Activated CD4-positive, alpha-beta T cell treated with anti-CD3 and anti-CD28 coated beads, Interleukin-2, amount 10 ng/mL, durations not matched to agents 24 days and 14 days (primary cell): Measurements from ENCODE around the gene ABCA1. TPM values are rescaled to one million over a fixed set of nuclear protein-coding genes. Genes with fewer than 3 reads are reported as not detected.

Source experiments
- DNase-seq: peaks from one replicate; pipeline ENCODE4 v3.0.0; 2022
- H3K27ac Mint-ChIP-seq: one replicate; pipeline ENCODE4 v1.8.0; 2022; ENCODE audit warnings: mild to moderate bottlenecking, mixed read lengths
- H3K27me3 Mint-ChIP-seq: one replicate; pipeline ENCODE4 v1.8.0; 2022; ENCODE audit warnings: mixed read lengths
- H3K36me3 Mint-ChIP-seq: one replicate; pipeline ENCODE4 v1.8.0; 2022; ENCODE audit warnings: low read depth, mild to moderate bottlenecking, mixed read lengths
- H3K4me1 Mint-ChIP-seq: one replicate; pipeline ENCODE4 v1.8.0; 2021; ENCODE audit warnings: mixed read lengths
- H3K4me3 Mint-ChIP-seq: one replicate; pipeline ENCODE4 v1.8.0; 2022; ENCODE audit warnings: mild to moderate bottlenecking, moderate library complexity, mixed read lengths
- H3K9me3 Mint-ChIP-seq: one replicate; pipeline ENCODE4 v1.8.0; 2021; ENCODE audit warnings: mixed read lengths
- intact Hi-C: fragments of 100-400 bp; cut with micrococcal nuclease; formaldehyde crosslinking; loops from one replicate; pipeline ENCODE4 v1.15.1; 2023
- total RNA-seq: library from RNA; stranded (reverse); gene quantifications from 2 replicates; pipeline ENCODE4 v1.2.3, GENCODE V29; 2022

Gene ABCA1
- total RNA-seq, 1 donor from 2014 or later: 0.56 TPM

DNA sequence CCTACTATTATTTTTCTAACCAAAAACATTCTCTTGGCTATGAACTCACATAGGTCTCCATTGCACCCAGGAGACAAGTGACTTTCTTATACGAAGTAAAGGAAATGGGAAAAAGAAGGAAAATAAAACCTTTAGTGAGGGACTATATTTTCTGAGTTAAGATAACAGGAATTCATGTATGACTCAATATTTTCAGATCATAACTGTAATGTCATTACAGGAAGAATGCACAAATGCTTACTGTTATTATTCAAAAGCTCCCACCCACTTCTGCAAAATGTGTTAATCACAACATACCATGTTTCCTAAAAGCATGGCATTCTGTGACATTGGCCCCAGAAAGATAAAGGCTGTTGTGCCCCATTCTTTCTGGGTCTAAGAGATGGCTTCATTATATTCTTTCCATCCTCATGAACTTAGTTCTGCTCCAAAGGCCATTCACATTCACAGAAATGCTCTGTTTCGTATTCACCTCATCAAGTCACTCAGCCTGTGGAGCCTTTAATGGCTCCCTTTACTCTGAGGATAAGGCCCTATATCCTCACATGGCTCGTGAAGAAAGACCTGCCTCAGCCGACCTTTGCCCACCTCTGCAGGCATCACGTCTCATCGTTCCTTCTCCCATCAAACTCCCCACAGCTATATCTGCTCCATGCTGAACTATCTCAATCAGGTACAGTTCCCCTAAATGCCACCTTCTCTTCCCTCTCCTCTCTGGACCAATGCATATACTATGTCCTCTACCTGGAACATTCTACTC is 77.0 kb downstream of the ABCA1 start:
- intact Hi-C loops: no loop called here
- Mint-ChIP-seq H3K9me3 (no peaks in the 10 kb centered on the region), H3K27me3 (no peaks in the 10 kb centered on the region), H3K36me3 (no peaks in the 10 kb centered on the region), H3K27ac (no peak overlapping the region), H3K4me1 (no peaks in the 10 kb centered on the region), H3K4me3 (no peak overlapping the region)
- no peak for DNase-seq

DNA sequence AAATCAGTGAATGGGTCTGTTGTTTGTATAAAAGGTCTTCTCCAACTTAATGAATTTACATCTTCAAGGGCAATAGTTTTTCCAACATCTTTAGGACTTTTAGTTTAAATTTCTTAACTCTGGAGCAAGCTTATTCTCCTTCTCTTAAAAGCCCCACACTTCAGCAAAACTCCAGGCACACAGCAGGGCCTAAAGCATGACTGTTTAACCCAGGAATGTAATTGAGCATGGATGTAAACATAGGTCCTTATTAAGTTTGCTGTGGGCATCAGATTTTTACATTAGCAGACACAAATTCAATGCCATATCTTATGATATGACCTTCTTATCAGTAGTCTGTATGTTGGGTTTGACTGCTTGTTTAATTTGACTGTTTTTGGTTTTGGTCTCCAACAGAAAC is 78.9 kb downstream of the ABCA1 start:
- DNase-seq: no peak
- no peaks in the 10 kb centered on the region for H3K36me3 Mint-ChIP-seq
- no peak overlapping the region for H3K27ac Mint-ChIP-seq
- no peaks in the 10 kb centered on the region for H3K9me3 Mint-ChIP-seq
- no peaks in the 10 kb centered on the region for H3K27me3 Mint-ChIP-seq
- intact Hi-C loops: no loop called here
- H3K4me3 Mint-ChIP-seq: no peak overlapping the region
- H3K4me1 Mint-ChIP-seq: no peaks in the 10 kb centered on the region

DNA sequence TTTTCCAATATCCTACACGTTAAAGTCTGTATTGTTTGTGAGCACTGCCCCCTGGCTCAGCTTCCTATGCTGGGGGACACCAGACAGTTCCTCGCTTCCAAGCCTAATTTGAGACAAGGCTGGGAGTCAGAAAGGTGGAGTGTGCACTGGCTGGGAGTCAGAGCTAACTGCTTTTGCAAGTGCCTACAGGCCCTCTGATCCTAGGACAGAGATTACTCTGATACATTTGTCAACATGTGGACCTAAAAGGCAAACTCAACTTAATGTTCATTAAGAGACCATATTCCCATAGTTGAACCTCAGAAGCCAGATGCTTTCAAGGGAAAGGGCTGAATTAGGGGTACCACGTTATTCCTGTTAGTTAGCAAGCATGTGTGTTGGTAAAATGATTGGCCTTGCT is 83.2 kb downstream of the ABCA1 start:
- Mint-ChIP-seq H3K9me3 (no peaks in the 10 kb centered on the region), H3K27me3 (no peaks in the 10 kb centered on the region), H3K36me3 (no peaks in the 10 kb centered on the region), H3K4me3 (no peak overlapping the region), H3K27ac (no peak overlapping the region), H3K4me1 (no peaks in the 10 kb centered on the region)
- intact Hi-C loops: no loop called here
- no peak for DNase-seq

- intact Hi-C loops: no loop called here
- Mint-ChIP-seq H3K4me1 (no peaks in the 10 kb centered on the region), H3K36me3 (no peaks in the 10 kb centered on the region), H3K9me3 (no peaks in the 10 kb centered on the region), H3K4me3 (no peak overlapping the region), H3K27me3 (no peaks in the 10 kb centered on the region), H3K27ac (no peak overlapping the region)
- DNase-seq: no peak
These were observed 84.2 kb downstream of the ABCA1 start for GRCh38 chr9:104843644-104844240.

GRCh38 chr9:104842698-104843097 is 85.3 kb downstream of the ABCA1 start:
- no peak overlapping the region for H3K4me3 Mint-ChIP-seq
- intact Hi-C loops: no loop called here
- H3K36me3 Mint-ChIP-seq: no peaks in the 10 kb centered on the region
- H3K4me1 Mint-ChIP-seq: no peaks in the 10 kb centered on the region
- no peaks in the 10 kb centered on the region for H3K27me3 Mint-ChIP-seq
- H3K9me3 Mint-ChIP-seq: no peaks in the 10 kb centered on the region
- H3K27ac Mint-ChIP-seq: no peak overlapping the region
- DNase-seq: no peak

GRCh38 chr9:104841601-104842141 is 86.3 kb downstream of the ABCA1 start:
- Mint-ChIP-seq H3K36me3 (no peaks in the 10 kb centered on the region), H3K4me3 (no peak overlapping the region), H3K27me3 (no peaks in the 10 kb centered on the region), H3K9me3 (no peaks in the 10 kb centered on the region), H3K4me1 (no peaks in the 10 kb centered on the region), H3K27ac (no peak overlapping the region)
- intact Hi-C loops: no loop called here
- DNase-seq: no peak

DNA sequence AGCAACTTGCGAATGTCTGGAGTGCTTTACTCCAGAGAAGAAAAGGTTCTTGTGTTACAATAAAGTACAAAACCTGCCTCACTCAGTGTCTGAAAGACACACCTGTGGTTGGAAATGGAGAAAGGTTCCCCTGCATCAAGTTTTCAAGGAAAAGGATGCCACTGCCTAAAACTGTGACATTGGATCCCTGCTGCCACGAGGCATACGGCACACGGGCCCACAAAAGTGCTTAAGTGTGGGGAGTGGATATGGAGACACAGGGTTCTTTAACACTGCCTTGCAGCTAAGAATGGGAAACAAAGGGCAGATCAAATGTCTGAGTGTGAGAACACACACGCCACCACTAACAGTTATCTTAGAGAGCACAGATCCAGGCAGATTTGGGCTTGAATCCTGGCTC is 89.0 kb downstream of the ABCA1 start:
- peaks cover 6% of the 10 kb centered on the region for H3K4me1 Mint-ChIP-seq
- H3K27me3 Mint-ChIP-seq: no peaks in the 10 kb centered on the region
- no peak overlapping the region for H3K27ac Mint-ChIP-seq
- no peak overlapping the region for H3K4me3 Mint-ChIP-seq
- no peaks in the 10 kb centered on the region for H3K36me3 Mint-ChIP-seq
- intact Hi-C loops: no loop called here
- H3K9me3 Mint-ChIP-seq: no peaks in the 10 kb centered on the region
- DNase-seq: no peak

- Mint-ChIP-seq H3K27me3 (no peaks in the 10 kb centered on the region), H3K4me3 (no peak overlapping the region), H3K36me3 (no peaks in the 10 kb centered on the region), H3K27ac (no peak overlapping the region), H3K9me3 (no peaks in the 10 kb centered on the region), H3K4me1 (peaks cover 6% of the 10 kb centered on the region)
- intact Hi-C loops: no loop called here
- no peak for DNase-seq
These were observed 91.2 kb downstream of the ABCA1 start for GRCh38 chr9:104836767-104837166.

DNA sequence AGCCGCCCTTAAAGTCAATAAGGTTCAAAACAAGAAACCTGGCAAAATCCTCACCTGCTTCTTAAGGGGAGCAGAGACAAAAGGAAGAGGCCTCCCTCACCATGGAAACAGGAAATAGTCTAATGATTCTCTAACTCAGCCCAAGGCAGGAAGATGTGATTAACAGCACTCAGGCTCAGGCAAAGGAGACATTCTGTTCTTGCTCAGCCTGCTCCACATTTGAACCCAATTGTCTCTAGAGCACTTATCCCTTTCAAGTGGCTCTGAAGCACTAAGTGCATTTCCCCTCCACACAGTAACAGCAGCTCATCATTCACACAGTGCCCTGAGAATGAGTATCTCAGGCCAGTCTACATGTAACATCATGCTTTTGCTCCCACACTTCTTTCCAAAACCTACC is 91.7 kb downstream of the ABCA1 start:
- peak; percentile 62 for DNase-seq
- no peaks in the 10 kb centered on the region for H3K36me3 Mint-ChIP-seq
- no peak overlapping the region for H3K4me3 Mint-ChIP-seq
- H3K9me3 Mint-ChIP-seq: no peaks in the 10 kb centered on the region
- no peaks in the 10 kb centered on the region for H3K27me3 Mint-ChIP-seq
- intact Hi-C loops: no loop called here
- peaks cover 6% of the 10 kb centered on the region for H3K4me1 Mint-ChIP-seq
- no peak overlapping the region for H3K27ac Mint-ChIP-seq

DNA sequence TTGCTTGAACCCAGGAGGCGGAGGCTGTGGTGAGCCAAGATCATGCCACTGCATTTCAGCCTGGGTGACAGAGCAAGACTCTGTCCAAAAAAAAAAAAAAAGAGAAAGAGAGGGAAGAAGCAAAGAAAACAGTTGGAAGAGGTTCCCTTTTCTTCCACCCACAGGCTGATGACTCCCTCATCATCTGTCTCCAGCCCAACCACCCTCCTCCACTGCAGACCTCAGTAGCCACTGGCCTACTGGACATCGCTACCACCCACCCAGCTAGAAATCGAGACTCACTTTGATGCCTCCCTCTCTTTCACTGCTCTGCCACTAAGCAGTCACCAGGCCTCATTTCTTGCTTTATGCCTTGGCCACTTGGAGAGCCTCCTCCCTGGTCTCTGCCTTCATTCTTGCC is 92.8 kb downstream of the ABCA1 start:
- H3K27ac Mint-ChIP-seq: no peak overlapping the region

GRCh38 chr9:104833696-104834095 is 94.3 kb downstream of the ABCA1 start:
- Mint-ChIP-seq H3K9me3 (no peaks in the 10 kb centered on the region), H3K36me3 (no peaks in the 10 kb centered on the region), H3K4me1 (peaks cover 11% of the 10 kb centered on the region), H3K4me3 (no peak overlapping the region), H3K27me3 (no peaks in the 10 kb centered on the region), H3K27ac (no peak overlapping the region)
- DNase-seq: no peak
- intact Hi-C loops: no loop called here

More for the DNA sequence above, 92.8 kb downstream of the ABCA1 start:
- no peaks in the 10 kb centered on the region for H3K36me3 Mint-ChIP-seq
- no peak for DNase-seq
- intact Hi-C loops: no loop called here
- no peaks in the 10 kb centered on the region for H3K27me3 Mint-ChIP-seq
- H3K4me3 Mint-ChIP-seq: no peak overlapping the region
- H3K4me1 Mint-ChIP-seq: peaks cover 6% of the 10 kb centered on the region
- no peaks in the 10 kb centered on the region for H3K9me3 Mint-ChIP-seq

DNA sequence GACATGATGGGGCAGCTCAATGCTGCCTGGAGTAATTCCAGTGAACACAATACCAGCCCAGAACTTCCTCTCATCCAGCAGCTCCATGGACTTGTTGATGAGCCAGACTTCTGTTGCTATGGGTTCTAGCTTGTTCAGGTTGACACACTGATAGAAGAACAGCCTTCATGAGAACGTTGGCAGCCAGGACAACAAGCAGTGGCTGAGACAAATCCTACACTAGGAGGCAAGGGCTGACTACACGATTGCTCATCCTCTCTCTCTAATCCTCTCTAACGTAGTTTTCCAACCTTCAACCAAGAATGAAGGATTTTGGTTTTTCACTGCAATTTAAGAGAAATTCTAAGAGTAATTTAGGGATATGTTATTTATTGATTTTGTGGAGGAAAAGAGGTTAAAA is 96.3 kb downstream of the ABCA1 start:
- no peak overlapping the region for H3K4me3 Mint-ChIP-seq
- H3K9me3 Mint-ChIP-seq: no peaks in the 10 kb centered on the region
- H3K36me3 Mint-ChIP-seq: no peaks in the 10 kb centered on the region
- H3K27ac Mint-ChIP-seq: no peak overlapping the region
- DNase-seq: no peak
- intact Hi-C loops: no loop called here
- H3K27me3 Mint-ChIP-seq: no peaks in the 10 kb centered on the region
- peaks cover 11% of the 10 kb centered on the region for H3K4me1 Mint-ChIP-seq

- Mint-ChIP-seq H3K9me3 (no peaks in the 10 kb centered on the region), H3K4me3 (no peak overlapping the region), H3K27ac (no peak overlapping the region), H3K36me3 (no peaks in the 10 kb centered on the region), H3K4me1 (peaks cover 5% of the 10 kb centered on the region), H3K27me3 (no peaks in the 10 kb centered on the region)
- DNase-seq: no peak
- intact Hi-C loops: no loop called here
These were observed 101.0 kb downstream of the ABCA1 start for GRCh38 chr9:104826911-104827310.

DNA sequence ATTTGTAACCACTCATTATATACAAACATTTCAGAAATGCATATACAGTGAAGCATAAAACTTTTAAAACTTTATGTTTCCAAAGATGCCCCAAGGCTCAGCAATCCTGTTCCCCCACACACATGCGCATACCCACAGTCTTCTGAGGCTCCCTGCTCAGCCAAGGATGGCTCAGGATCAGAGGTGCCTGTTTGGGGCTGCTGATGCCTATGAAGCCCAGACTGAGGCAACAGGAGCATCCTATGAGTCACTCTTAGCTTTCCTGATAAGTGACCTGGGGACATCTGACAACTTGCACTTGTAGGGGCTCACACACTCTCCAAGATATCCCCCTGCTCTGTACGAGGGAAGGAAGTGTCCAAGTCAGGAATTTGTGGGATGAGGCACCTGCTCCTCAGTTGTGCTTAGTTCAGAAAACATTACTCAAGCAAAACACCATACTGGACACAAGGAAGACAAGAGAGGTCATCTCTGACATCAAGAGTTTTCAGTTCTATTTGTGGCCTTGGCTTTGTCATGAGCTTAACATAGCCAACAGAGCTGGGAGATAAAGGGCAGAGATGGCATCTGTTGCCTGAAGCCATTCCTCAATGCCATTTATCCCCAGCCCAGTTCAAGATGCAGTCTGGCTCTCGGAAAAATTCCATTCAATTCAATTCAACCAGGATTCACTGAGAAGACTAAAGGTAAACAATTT is 101.7 kb downstream of the ABCA1 start:
- Mint-ChIP-seq H3K4me3 (no peak overlapping the region), H3K9me3 (no peaks in the 10 kb centered on the region), H3K27me3 (no peaks in the 10 kb centered on the region), H3K4me1 (peaks cover 5% of the 10 kb centered on the region), H3K27ac (no peak overlapping the region), H3K36me3 (no peaks in the 10 kb centered on the region)
- intact Hi-C loops: no loop called here
- no peak for DNase-seq
